ENCODE measurements around the gene LRRC4C. TPM values are rescaled to one million over a fixed set of nuclear protein-coding genes. Genes with fewer than 3 reads are reported as not detected.

Gene LRRC4C
- total RNA-seq, 4 donors from 2014 or later, result 0.40 to 1.7 TPM; not detected in 2

DNA sequence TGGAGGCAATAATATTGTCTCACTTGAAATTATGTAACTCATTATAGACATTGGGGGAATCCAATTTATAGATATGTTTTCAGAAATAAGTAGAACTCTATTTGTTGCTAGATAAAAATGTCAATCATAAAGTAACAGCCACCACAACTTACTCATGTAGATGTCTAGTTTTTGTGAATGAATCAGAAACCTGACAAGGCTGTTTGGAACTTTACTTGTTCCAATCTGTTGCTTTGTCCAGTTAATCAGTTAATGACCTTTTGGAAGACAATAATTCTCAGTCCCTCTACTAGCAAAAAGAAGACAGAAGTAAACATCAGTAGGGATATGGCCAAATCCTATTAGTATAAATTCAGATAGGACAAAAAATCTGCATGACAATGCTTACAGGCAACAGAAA, 1143.3 kb downstream of the LRRC4C start:
- DNase-seq, result no peak
- no peaks in the 10 kb centered on the region for H3K4me1 ChIP-seq
- H3K9me3 ChIP-seq, result no peaks in the 10 kb centered on the region
- no peaks in the 10 kb centered on the region for H3K36me3 ChIP-seq
- no peak overlapping the region for H3K4me3 ChIP-seq
- TF ChIP-seq, protein P1, sequence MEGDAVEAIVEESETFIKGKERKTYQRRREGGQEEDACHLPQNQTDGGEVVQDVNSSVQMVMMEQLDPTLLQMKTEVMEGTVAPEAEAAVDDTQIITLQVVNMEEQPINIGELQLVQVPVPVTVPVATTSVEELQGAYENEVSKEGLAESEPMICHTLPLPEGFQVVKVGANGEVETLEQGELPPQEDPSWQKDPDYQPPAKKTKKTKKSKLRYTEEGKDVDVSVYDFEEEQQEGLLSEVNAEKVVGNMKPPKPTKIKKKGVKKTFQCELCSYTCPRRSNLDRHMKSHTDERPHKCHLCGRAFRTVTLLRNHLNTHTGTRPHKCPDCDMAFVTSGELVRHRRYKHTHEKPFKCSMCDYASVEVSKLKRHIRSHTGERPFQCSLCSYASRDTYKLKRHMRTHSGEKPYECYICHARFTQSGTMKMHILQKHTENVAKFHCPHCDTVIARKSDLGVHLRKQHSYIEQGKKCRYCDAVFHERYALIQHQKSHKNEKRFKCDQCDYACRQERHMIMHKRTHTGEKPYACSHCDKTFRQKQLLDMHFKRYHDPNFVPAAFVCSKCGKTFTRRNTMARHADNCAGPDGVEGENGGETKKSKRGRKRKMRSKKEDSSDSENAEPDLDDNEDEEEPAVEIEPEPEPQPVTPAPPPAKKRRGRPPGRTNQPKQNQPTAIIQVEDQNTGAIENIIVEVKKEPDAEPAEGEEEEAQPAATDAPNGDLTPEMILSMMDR (IDR thresholded peaks at IDR 0.05), result no peak
- no peak for TF ChIP-seq POLR2A (IDR thresholded peaks at IDR 0.05)
- H3K27me3 ChIP-seq, result no peaks in the 10 kb centered on the region
- no peak overlapping the region for H3K27ac ChIP-seq

DNA sequence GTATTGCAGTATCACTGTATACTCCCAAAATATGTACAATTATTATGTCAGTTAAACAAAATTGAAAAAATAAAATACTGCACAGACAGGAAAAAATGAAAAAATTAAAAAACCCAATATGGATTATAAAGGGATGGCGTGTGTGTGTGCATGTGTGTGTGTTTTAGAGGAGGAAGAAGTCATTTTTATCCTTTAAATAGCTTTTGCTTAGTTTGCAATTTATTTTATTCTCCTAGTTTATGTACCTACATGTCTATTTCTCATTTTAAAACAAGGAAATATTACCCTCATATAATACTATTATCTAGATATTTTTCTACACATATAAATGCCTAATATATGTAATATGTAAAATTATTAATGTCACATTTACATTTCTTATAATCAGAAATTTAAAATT, 1144.3 kb downstream of the LRRC4C start:
- no peaks in the 10 kb centered on the region for H3K36me3 ChIP-seq
- H3K4me1 ChIP-seq, result no peaks in the 10 kb centered on the region
- H3K9me3 ChIP-seq, result no peaks in the 10 kb centered on the region
- DNase-seq, result no peak
- no peak overlapping the region for H3K4me3 ChIP-seq
- no peak overlapping the region for H3K27ac ChIP-seq
- H3K27me3 ChIP-seq, result no peaks in the 10 kb centered on the region
- TF ChIP-seq, protein P1 (IDR thresholded peaks at IDR 0.05), result no peak
- no peak for TF ChIP-seq POLR2A (IDR thresholded peaks at IDR 0.05)

DNA sequence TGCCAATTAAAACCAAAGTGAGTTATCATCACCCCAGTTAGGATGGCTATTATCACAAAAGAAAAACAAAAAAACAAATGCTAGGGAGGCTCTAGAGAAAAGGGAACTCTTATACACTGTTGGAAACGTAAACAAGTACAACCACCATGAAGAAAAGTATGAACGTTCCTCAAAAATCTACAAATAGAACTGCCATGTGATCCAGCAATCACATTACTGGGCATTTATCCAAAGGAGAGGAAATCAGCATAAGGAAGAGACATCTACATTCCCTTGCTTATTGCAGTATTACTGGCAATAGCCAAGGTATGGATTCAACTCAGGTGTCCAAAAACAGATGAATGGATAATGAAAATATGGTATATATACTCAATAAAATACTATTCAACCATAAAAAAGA, 1145.1 kb downstream of the LRRC4C start:
- DNase-seq, result no peak
- Histone ChIP-seq H3K27ac (no peak overlapping the region), H3K4me1 (no peaks in the 10 kb centered on the region), H3K36me3 (no peaks in the 10 kb centered on the region), H3K27me3 (no peaks in the 10 kb centered on the region), H3K9me3 (no peaks in the 10 kb centered on the region), H3K4me3 (no peak overlapping the region)
- TF ChIP-seq, protein P1 (IDR thresholded peaks at IDR 0.05), result no peak
- TF ChIP-seq POLR2A (IDR thresholded peaks at IDR 0.05), result no peak

DNA sequence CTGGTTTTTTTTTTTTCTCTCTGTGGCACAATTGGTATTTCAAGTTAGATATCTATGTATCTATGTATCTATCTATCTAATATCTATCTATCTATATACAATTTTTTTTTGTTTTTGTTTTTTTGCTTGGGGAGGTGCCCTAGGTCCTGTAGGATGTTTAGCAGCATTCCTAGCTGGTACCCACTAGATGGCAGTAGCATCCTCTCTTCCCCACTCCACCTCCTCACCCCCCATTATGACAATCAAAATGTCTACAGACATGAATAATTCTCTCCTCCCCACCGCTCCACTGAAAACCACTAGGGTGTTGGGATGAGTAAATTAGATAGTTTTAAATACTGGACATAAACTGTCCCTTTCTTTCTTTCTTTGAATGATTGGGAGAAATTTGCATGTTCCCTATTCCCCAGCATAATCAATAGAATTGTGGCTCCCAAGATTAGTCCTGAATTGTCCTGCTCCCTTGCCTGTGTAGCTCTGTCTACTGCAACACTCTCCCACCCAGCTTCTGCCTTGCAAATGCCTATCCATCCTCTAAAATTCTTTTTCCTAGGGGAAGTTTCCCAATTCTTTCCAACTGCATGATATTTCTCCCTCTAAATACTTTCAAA, 1152.4 kb downstream of the LRRC4C start:
- DNase-seq, result no peak
- no peaks in the 10 kb centered on the region for H3K36me3 ChIP-seq
- no peak overlapping the region for H3K4me3 ChIP-seq
- no peaks in the 10 kb centered on the region for H3K9me3 ChIP-seq
- no peaks in the 10 kb centered on the region for H3K4me1 ChIP-seq
- no peak for TF ChIP-seq POLR2A (IDR thresholded peaks at IDR 0.05)
- TF ChIP-seq, protein P1 (IDR thresholded peaks at IDR 0.05), result peak in 4 of 6 experiments; percentile 27 to 35 (median 30)
- no peak overlapping the region for H3K27ac ChIP-seq
- no peaks in the 10 kb centered on the region for H3K27me3 ChIP-seq

DNA sequence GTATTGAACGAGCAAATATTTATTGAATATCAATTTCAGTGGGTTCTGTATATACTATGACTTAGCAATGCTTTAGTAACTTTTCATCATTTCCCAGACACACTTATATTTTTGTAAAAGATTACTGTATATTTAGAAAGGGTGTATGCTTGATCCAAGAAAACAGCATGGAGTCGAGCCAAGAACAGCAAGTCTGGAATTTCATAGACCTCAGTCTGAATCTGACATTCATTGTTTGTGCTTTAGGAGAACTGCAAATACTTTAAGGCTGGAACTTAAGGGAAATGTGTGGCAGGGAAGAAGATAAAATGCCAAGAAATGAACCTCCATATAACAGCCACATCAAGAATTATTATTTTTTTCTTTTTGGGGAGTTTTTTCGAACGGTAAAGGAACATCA, 1156.8 kb downstream of the LRRC4C start:
- Histone ChIP-seq H3K4me3 (no peak overlapping the region), H3K27me3 (no peaks in the 10 kb centered on the region), H3K4me1 (no peaks in the 10 kb centered on the region), H3K36me3 (no peaks in the 10 kb centered on the region), H3K9me3 (no peaks in the 10 kb centered on the region), H3K27ac (no peak overlapping the region)
- DNase-seq, result no peak
- no peak for TF ChIP-seq POLR2A (IDR thresholded peaks at IDR 0.05)
- TF ChIP-seq, protein P1 (IDR thresholded peaks at IDR 0.05), result no peak

DNA sequence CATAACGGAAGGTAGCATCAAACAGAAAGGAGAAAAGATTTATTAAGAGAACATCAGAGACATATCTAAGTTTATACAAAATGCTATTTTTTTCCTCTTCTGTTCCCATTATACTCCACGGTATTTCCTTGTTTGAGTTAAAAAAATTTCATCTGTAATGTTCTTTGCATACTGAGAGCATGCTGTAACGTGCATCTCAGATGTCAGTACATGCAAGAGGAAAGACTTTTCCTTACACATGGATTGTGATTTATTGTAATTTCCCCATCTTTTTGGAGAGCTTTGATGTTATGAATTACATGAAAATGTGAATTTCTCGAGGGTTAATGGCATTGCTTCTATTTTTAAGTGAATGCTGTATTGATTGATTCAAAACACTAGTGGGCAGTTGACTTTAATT, 1164.0 kb downstream of the LRRC4C start:
- Histone ChIP-seq H3K27me3 (no peaks in the 10 kb centered on the region), H3K4me3 (no peak overlapping the region), H3K27ac (no peak overlapping the region), H3K36me3 (no peaks in the 10 kb centered on the region), H3K9me3 (no peaks in the 10 kb centered on the region), H3K4me1 (no peaks in the 10 kb centered on the region)
- no peak for TF ChIP-seq POLR2A (IDR thresholded peaks at IDR 0.05)
- TF ChIP-seq, protein P1 (IDR thresholded peaks at IDR 0.05), result no peak
- no peak for DNase-seq

All from Peyer's patch (tissue), 4 donors.